Activated CD8-positive, alpha-beta memory T cell treated with anti-CD3 and anti-CD28 coated beads for 36 hours (primary cell): ENCODE measurements around the gene PDE10A. TPM values are rescaled to one million over a fixed set of nuclear protein-coding genes. Genes with fewer than 3 reads are reported as not detected.
"Not testable (repeated sequence)": the region's sequence is repeated elsewhere in the genome, so short reads cannot be mapped to it uniquely, and the experiment has no call there.

ENCODE experiments used
- CTCF ChIA-PET: fragments of 350-600 bp; sonication (Branson Sonifier 250); formaldehyde crosslinking; loops from one replicate; lab custom pipeline; 2021; ENCODE audit warnings: antibody characterized with exemption; lab: Charles Lee
- POLR2A ChIA-PET: fragments of 350-600 bp; sonication (Branson Sonifier 250); formaldehyde crosslinking; loops from one replicate; lab custom pipeline; 2021; ENCODE audit warnings: antibody characterized with exemption; lab: Charles Lee
- total RNA-seq, 2 experiments: library from RNA; stranded (reverse); gene quantifications; one replicate each; pipeline ENCODE4 v1.2.3, GENCODE V29; 2021

PDE10A gene
- total RNA-seq, 2 experiments from 2014 or later, result not detected

DNA sequence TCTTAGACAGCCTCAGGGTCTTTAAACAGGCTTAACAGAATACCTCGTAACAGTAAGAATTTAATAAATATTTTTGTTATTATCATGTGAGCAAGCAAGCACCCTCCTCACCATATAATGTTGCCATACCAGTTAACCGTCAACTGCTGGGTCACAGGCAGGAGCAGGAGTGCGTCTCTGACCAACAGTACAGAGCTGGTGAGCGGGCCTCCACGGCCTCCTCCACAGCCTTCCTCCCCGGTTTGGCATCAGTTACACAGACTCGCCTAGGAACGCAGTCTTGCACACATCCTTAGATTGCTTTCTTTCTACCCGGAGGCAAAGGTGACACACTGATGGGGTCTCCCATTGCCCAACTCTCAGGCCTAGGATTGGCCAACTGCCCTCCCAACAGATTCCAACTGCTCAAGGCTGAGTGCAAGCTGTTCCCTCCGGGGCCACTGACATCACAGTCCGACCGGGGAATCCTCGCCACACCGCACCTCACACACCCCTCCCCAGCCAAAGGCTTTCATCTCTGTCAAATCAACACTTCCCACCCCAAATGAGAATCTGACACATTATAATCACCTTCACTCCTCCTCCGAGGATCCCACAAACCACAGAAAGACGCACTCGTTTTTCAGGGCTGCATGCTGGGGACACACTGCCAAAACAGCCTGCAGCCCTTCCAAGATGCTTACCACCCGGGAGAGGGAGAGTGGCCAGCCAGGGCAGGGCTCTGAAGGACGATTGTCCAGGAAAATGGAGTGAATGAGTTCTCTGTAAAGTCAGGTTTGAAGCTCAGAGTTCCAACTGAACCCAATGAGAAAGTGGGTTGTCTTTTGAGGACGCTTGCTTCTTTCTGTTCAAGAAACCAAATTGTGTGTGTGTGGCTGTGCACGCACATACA lies 63.2 kb downstream of the PDE10A start:
- ChIA-PET POLR2A (no interaction called here), CTCF (no interaction called here)

DNA sequence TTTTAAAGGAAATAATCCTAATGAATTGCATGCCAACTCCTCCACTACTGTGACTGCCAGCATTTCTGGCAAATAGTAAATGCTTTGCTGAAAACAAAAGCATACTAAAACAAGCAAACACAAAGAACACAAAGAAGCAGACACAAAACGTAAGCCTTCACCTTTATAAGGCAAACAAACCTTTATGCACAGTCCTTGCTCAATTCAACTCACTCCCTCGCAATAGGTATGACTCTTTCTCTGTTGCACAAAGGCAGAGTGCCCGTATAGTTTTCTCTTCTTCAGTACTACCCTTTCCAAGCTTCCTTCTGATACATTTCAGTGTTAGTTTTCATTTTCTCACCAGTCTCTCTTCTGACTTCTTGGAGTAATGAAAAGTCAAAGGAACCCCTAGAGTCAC lies 63.9 kb downstream of the PDE10A start:
- CTCF ChIA-PET, result no interaction called here

DNA sequence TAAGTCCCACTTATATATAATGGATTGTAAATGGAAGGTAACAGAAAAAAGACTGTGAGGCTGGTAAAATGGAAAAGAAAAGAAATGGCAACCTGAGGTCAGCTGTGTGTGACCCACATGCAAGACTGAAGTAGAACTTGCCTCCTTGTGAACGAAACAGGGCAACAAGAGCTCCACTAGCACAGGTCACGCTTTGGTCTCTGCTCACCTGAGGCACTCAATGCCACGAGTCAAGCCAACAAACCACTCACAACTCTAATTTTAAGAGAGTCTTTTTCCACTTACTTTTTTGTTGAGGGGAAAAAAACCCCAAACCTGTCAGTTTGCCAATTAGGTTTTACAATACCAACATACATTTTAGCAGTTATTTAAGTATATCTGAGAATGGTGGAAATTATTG lies 65.2 kb downstream of the PDE10A start:
- ChIA-PET POLR2A (no interaction called here), CTCF (no interaction called here)

More for the DNA sequence above, 63.9 kb downstream of the PDE10A start:
- POLR2A ChIA-PET, result no interaction called here

DNA sequence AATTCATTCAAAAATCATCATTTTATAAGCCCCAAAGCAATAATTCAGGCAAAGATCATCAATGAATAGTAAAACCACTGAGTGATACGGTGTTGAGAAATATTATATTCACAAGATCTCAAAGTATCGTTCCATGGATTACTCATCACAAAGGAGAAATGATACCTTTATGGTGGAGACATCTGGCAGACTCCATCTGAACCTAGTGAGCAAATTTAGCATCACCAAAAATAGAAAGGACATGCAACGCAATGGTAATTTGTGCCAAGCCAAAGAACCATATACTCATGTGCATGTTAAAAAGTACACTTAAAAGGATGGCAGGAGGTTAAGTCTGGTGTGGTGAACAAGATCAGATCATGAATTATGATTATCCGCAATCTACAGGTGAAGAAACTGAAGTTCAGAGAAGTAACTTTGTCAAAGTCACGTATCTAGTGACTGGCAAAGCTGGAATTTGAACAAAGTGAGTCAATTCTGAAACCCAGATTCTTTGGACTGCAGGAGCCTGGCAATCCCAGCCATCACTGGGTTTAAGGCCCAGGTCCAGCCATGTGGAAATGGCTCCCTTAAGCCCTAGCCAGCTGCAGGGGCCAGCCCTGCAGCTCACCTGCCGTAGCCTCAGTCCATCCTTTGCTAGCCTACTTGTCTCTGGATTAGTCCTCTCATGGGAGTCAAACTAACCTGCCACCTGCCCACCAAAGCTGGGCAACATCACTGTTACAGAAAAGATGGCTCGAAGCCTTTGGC lies 68.3 kb downstream of the PDE10A start:
- POLR2A ChIA-PET, result no interaction called here
- CTCF ChIA-PET, result no interaction called here

DNA sequence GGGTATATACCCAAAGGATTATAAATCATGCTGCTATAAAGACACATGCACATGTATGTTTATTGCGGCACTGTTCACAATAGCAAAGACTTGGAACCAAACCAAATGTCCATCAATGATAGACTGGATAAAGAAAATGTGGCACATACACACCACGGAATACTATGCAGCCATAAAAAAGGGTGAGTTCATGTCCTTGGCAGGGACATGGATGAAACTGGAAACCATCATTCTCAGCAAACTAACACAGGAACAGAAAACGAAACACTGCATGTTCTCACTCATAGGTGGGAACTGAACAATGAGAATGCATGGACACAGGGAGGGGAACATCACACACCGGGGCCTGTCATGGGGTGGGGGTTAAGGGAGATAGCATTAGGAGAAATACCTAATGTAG lies 70.1 kb downstream of the PDE10A start:
- CTCF ChIA-PET, POLR2A ChIA-PET: not testable (repeated sequence)

DNA sequence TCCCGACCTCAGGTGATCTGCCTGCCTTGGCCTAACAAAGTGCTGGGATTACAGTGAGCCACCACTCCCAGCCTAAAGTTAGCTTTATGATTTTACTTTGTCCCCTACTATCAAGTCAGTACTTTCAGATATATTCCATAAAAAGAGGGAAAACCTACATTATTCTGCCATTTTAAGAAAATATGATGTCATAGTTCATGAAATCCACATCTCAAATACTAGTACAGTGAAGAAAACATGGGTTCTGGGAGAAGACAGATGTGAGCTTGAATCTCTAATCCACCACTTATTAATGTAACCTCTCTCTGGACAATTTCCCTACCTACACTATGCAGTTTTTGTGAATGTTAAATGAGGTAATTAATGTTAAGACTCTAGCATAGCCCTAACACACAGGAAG lies 74.5 kb downstream of the PDE10A start:
- ChIA-PET CTCF (no interaction called here), POLR2A (no interaction called here)

DNA sequence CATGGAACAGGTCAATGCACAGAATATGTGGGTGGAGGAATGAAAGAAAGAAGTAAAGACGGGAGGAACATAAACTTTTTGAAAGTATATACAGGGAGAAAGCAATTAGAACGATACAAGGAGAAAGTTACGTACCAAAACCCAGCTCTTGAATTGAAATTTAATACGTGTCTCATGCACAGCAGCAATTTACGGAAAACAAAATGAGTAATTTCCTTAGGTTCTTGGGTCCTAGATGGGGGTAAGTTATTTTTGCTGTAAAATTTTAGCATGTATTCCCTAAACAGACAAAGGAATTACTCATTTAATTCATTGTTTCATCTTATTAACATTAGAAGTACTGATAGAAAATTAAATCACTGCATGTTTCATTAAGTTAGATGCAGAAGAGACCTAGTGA lies 75.8 kb downstream of the PDE10A start:
- CTCF ChIA-PET, result no interaction called here

DNA sequence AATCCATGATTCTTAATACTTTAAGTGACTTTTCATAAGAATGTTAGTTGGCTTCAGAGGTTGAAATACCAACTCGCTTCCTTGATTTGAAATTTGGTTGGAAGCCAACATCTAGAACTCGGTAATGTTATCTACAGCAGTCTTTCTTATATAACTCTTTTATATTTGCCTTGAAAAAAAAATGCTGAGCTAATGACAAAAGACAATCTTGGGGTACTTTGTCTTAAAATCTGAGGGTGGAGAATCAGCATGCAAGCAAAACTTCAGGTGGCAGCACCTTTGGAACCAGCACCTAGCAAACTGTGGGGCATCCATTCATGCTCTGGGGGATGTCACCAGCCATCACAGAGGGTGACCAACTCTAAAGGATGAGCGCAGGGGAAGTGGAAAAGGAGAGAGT lies 76.3 kb downstream of the PDE10A start:
- POLR2A ChIA-PET, result no interaction called here
- CTCF ChIA-PET, result no interaction called here

More for the DNA sequence above, 75.8 kb downstream of the PDE10A start:
- POLR2A ChIA-PET, result no interaction called here

DNA sequence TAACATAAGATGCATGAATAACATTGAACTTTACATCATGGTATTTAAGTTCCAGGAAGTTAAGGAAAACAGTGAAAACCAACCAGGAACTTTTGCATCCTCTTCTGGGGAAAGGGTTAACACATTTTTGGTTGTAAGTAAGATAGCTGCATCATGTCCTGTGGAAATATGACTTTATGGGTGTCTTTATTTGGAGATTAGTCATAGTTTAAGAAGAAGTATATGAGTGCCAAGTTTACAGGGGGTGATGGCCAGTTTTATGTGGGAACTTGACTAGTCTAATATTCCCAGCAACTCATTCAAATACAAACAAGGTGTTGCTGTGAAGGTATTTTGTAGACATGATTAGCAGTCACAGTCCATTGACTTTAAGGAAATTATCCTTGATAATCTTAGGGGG lies 78.0 kb downstream of the PDE10A start:
- POLR2A ChIA-PET, result no interaction called here
- CTCF ChIA-PET, result no interaction called here

DNA sequence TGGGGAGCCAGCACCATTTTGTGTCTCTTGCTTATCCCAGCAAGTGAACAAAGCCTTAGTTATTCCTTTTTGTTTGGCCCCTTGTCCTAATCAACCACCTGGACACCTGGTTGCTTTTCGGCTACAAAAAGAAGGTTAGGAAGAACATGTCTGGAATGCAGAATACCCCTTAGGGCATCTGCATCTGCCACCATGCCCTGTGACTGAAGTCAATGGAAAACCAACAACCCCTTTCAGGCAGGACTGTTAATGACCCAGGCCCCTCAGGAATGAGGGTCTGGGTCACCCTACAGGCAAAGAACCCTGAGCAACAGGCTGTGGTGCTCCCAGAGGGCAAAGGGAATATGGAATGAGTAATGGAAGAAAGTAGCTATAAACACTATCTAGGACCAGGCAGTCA lies 78.5 kb downstream of the PDE10A start:
- ChIA-PET CTCF (no interaction called here), POLR2A (no interaction called here)

DNA sequence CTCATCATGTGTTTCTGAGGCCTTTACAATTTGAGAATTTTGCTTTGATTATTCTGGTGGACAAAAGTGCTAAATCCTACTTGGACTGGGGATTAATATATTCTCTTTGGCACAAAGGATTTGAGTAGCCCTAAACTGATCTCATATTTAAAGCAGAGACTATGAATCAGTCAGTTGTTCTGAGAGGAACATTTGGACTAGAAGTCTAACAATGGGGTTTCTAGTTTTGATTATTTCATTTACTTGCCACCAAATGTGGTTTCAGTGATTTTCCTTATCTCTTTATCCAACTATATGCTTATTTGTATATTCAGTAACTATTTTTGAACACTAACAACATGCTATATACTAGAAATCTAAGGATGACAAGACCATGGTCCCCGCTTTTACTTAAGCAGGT lies 81.4 kb downstream of the PDE10A start:
- POLR2A ChIA-PET, result no interaction called here
- CTCF ChIA-PET, result no interaction called here

DNA sequence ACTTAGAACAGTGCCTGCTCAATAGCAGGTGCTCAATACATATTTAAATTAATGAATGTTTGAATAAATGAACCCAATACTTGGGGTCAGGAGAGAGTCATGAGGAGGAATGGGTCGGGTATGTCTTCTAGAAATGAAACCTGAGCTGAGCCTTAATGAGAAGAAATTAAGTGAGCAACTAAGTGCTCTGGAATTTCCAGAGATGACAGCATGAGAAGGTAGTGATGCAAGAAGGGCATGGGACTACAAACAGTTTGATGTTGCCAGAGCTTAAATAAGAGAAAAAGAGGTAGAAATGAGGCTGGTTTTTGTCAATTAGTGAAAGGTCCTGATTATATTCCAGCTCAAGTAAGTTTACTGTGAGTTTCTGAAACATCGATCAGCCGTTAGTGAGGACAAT lies 82.9 kb downstream of the PDE10A start:
- ChIA-PET POLR2A (no interaction called here), CTCF (no interaction called here)

DNA sequence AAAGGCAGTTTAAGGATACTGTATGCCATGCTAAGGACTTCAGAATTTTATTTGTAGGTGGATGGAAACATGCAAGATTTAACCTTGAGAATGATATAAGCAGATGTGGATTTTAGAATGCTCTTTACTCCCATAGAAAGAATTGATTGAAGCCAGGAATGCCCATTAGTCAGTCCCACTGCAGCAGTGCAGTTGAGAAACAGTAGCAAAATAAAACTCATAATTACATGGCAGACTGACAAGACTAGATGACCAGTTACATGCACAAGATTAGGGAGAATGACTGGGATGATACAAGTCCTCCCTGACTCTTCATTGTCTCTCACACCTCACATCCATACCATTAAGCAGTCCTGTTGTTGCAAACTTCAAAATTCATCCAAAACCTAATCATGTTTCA lies 83.9 kb downstream of the PDE10A start:
- CTCF ChIA-PET, result no interaction called here
- POLR2A ChIA-PET, result no interaction called here

DNA sequence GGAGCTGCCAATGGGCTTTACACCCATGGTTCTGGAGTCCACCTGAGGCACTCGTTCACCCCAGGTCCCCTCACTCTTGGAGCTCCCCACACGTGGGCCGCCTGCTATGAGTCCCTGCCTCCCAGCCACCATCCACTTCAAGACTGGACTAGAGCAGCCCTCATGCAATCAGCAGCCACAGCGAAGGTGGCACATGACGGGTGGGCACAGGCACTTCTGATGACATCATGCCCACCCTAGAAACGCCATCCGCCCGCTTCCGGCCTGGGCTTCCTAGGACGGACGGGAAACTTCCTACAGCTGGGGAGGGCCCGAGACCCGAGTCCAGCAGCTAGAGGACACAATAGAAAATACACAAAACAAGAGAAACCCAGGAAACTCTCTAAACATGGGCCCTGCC lies 85.5 kb downstream of the PDE10A start:
- CTCF ChIA-PET, result interaction anchor here (0.9 kb wide), 1 partner anchor 12 kb away, joined by 3 read pairs; no protein-coding TSS in a partner anchor
- POLR2A ChIA-PET, result no interaction called here

DNA sequence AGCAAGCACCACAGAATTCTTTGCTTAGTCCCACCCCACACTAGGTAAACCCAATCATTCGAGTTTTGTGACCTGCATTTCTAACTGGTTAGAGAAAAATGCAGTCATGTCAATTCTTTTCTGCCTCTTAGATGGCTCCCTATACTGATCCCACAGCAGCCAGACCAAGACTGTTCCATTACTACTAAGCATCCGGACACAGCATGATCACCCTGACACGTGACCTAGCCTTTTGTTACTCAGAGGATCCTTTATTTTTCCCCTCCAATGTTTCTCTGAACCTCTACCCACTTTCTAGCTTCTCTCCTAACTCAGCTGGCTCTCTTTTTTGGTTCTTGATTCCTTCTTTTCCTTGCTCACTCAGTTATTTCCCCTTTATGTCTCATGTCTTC lies 87.9 kb downstream of the PDE10A start:
- POLR2A ChIA-PET, result no interaction called here
- CTCF ChIA-PET, result no interaction called here

DNA sequence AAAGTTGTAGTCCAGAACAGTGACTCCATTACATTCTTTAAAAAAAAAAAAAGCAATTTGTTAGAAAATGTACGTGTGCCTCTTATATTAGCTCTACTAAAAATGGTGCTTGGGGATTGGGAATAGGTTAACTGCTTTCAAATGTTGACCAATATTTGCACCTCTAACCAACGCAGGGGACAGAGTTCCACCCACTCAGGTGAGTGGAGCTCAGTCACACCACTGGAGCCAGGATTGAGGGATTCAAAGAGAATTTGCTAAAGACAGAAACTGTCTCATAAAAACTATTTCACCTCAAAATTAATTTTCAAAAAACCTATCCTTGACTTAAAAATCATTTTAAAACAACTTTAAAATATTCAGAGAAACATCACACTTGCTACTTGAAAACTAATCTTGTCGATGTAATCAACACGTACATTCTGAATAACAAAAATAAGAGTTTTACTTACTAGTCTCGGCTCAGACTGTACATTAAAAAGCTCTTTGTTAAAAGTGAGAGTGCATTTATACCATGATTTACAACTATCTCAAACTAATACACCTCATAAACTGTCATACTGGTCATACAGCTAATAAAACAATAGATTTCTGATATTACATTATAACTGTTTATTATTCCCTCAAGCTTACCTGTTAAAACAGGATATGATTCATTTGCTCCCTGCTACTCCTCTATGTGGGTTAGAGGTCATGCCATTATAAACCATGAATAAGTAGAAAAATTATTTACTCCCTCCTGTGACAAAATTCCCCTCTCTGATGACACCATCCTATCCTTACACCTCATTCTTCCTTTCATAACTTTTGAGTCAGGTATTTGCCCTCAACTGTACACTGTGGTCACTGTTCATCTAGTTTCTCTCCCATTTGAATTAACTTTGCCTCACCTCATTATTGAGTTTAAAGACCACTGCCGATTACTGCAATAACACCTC lies 88.6 kb downstream of the PDE10A start:
- POLR2A ChIA-PET, result no interaction called here
- CTCF ChIA-PET, result no interaction called here

DNA sequence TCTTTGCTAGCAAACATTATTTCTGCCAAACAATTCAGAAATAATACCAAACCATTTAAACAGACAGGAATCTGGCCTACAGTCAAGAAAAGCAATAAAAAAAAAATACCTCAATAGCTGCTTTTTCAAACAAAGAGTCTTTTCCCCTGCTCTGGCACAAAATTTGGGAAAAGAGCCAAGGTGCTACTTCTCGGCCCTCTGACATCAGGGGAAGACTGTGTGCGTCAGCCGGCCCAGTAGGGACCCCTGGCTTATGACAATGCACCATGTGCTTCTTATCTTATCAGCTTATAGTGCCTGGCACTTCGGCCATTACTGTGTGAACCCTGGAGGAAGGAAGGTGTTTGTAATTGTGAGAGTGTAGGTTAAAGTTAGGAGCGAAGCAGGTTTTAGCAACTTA lies 89.4 kb downstream of the PDE10A start:
- CTCF ChIA-PET, result no interaction called here
- POLR2A ChIA-PET, result no interaction called here

DNA sequence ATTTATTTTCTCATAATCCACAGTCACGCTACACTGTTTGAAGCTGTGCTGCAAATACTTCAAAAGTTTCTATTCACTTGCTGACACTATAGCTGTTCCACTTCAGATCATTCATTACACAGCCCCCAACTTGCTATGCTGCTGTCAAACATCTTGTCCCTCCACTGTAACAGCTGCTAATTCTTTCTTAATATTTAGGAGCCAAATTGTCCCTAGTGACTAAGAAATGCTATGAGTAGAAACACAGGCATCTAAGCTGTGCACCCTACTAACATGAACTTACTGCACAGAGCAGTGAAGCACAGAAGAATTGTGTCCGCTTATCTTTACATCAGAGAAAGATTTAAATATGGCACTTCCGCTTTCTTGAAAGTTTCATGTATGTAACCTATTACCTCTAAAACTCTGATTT lies 91.3 kb downstream of the PDE10A start:
- ChIA-PET CTCF (no interaction called here), POLR2A (no interaction called here)

DNA sequence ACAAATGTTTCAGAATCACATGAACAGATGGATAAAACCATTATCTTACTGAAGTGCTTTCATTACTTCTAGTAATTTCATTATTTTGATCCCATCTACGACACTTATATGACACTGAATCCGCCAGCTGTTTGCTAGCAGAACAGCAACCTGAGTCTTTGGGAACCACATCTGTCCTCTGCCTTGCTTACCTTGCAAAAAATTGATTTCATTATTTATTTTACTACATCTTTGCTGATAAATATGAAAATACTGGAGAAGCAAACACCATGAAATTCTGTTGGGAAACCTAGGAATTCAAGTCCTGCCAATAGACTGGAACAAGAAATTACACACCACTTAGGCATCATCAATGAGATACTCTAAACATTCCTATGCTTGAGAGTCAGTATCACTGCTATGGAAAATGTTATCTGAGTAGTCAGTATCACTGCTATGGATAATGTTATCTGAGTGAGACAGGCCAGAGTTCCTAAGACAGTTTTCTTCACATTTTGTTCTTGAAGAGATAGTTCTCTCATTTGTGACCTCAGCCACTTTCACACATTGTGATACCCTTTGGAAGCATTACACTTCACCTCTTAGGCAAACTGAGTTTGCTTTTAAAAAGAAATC lies 91.9 kb downstream of the PDE10A start:
- ChIA-PET POLR2A (no interaction called here), CTCF (no interaction called here)
